IMR-90 (cell line): Measurements from ENCODE around the gene SLC12A6. TPM values are rescaled to one million over a fixed set of nuclear protein-coding genes. Genes with fewer than 3 reads are reported as not detected.

Experiments
- ATAC-seq: fragments of 200-7000 bp; cut with Tn5 transposase; 2 replicates; pipeline ENCODE4 v1.9.1; 2020; ENCODE audit warnings: low read depth, mild to moderate bottlenecking, moderate library complexity
- BruUV-seq: library from RNA; stranded (reverse); fragments of 400-500 nt; replicated peaks from 2 replicates; lab custom pipeline; 2021; lab: Mats Ljungman, UMichigan
- CTCF ChIA-PET: fragments of 300-600 bp; formaldehyde crosslinking; extraction: SDS; loops from one replicate; lab custom pipeline; 2021; ENCODE audit warnings: antibody characterized with exemption; lab: Yijun Ruan, JAX
- POLR2A ChIA-PET: fragments of 300-600 bp; sonication (Branson Sonifier 250); formaldehyde crosslinking; loops from one replicate; lab custom pipeline; 2022; ENCODE audit warnings: antibody characterized with exemption; ENCODE audit not compliant: unreplicated experiment; lab: Charles Lee
- DNase-seq: peaks from one replicate; pipeline ENCODE4 v3.0.0; 2013
- H2AFZ ChIP-seq: replicated peaks from 2 replicates; pipeline ENCODE3; 2013; ENCODE audit warnings: low read length, mild to moderate bottlenecking; ENCODE audit not compliant: poor library complexity
- H2AK5ac ChIP-seq: 2 replicates; pipeline ENCODE4 v1.6.1; 2013; ENCODE audit warnings: low read depth, low read length, inconsistent platforms
- H2AK9ac ChIP-seq: replicated peaks from 2 replicates; pipeline ENCODE3; 2013; ENCODE audit warnings: mild to moderate bottlenecking, low read depth, low read length, moderate library complexity; ENCODE audit not compliant: poor library complexity
- H2BK120ac ChIP-seq: 2 replicates; pipeline ENCODE4 v1.6.1; 2013; ENCODE audit warnings: low read depth, low read length, inconsistent platforms
- H2BK15ac ChIP-seq: 3 replicates; pipeline ENCODE4 v1.6.1; 2013; ENCODE audit warnings: low read depth, low read length, inconsistent platforms
- H2BK20ac ChIP-seq: 2 replicates; pipeline ENCODE4 v1.6.1; 2013; ENCODE audit warnings: low read depth, mild to moderate bottlenecking, inconsistent platforms, low read length, moderate library complexity
- H2BK5ac ChIP-seq: 2 replicates; pipeline ENCODE4 v1.6.1; 2013; ENCODE audit warnings: mild to moderate bottlenecking, low read depth, low read length, inconsistent platforms; ENCODE audit not compliant: poor library complexity, severe bottlenecking
- H3K14ac ChIP-seq: replicated peaks from 2 replicates; pipeline ENCODE4 v1.6.1; 2013; ENCODE audit warnings: low read depth, low read length, inconsistent platforms
- H3K18ac ChIP-seq: 2 replicates; pipeline ENCODE4 v1.6.1; 2013; ENCODE audit warnings: low read depth, low read length, control low read depth
- H3K23ac ChIP-seq: 2 replicates; pipeline ENCODE4 v1.6.1; 2013; ENCODE audit warnings: low read depth, low read length, inconsistent platforms
- H3K27ac ChIP-seq: 2 replicates; pipeline ENCODE4 v1.5.1; 2013; ENCODE audit warnings: mild to moderate bottlenecking, control low read depth, low read length; ENCODE audit not compliant: insufficient read depth
- H3K27me3 ChIP-seq: 2 replicates; pipeline ENCODE4 v1.6.1; 2013; ENCODE audit warnings: low read length; ENCODE audit not compliant: control insufficient read depth, insufficient read depth
- H3K36me3 ChIP-seq: 2 replicates; pipeline ENCODE4 v1.6.1; 2013; ENCODE audit warnings: low read length, mixed read lengths; ENCODE audit not compliant: control insufficient read depth, insufficient read depth
- H3K4ac ChIP-seq: 2 replicates; pipeline ENCODE4 v1.6.1; 2013; ENCODE audit warnings: low read depth, low read length, inconsistent platforms
- H3K4me1 ChIP-seq: 2 replicates; pipeline ENCODE4 v1.6.1; 2013; ENCODE audit warnings: low read length, mixed read lengths; ENCODE audit not compliant: control insufficient read depth, insufficient read depth
- H3K4me2 ChIP-seq: 2 replicates; pipeline ENCODE4 v1.6.1; 2013; ENCODE audit warnings: low read depth, mild to moderate bottlenecking, control low read depth, low read length, moderate library complexity
- H3K4me3 ChIP-seq: 2 replicates; pipeline ENCODE4 v1.5.1; 2013; ENCODE audit warnings: low read depth, mild to moderate bottlenecking, control low read depth, low read length, moderate library complexity; ENCODE audit not compliant: insufficient read depth
- H3K56ac ChIP-seq: 2 replicates; pipeline ENCODE4 v1.6.1; 2013; ENCODE audit warnings: low read length, inconsistent platforms; ENCODE audit not compliant: insufficient read depth; ENCODE audit errors: extremely low read depth
- H3K79me1 ChIP-seq, 2 experiments: 2 replicates each; pipeline ENCODE4 v1.6.1; 2013; ENCODE audit warnings: low read length in 2 of 2, inconsistent platforms in 1 of 2, low read depth in 1 of 2
- H3K9ac ChIP-seq: 2 replicates; pipeline ENCODE4 v1.6.1; 2013; ENCODE audit warnings: low read depth, low read length, control low read depth
- H3K9me1 ChIP-seq: 2 replicates; pipeline ENCODE4 v1.6.1; 2013; ENCODE audit warnings: low read length, inconsistent platforms; ENCODE audit not compliant: insufficient read depth
- H3K9me3 ChIP-seq: 2 replicates; pipeline ENCODE4 v1.6.1; 2013; ENCODE audit warnings: low read length; ENCODE audit not compliant: control insufficient read depth, insufficient read depth
- H4K20me1 ChIP-seq: 2 replicates; pipeline ENCODE4 v1.6.1; 2013; ENCODE audit warnings: low read length, inconsistent platforms; ENCODE audit not compliant: insufficient read depth
- H4K5ac ChIP-seq: 2 replicates; pipeline ENCODE4 v1.6.1; 2013; ENCODE audit warnings: mild to moderate bottlenecking, low read depth, low read length, control low read depth
- H4K8ac ChIP-seq, 2 experiments: 2 replicates each; pipeline ENCODE4 v1.6.1; 2013; ENCODE audit warnings: low read depth in 2 of 2, low read length in 2 of 2, control low read depth in 1 of 2, inconsistent platforms in 1 of 2
- H4K91ac ChIP-seq: 2 replicates; pipeline ENCODE4 v1.6.1; 2013; ENCODE audit warnings: low read depth, low read length, inconsistent platforms; ENCODE audit not compliant: insufficient read depth
- BHLHE40 ChIP-seq: fragments of 150-350 bp; IDR thresholded peaks from 2 replicates; pipeline ENCODE4 v1.6.1; 2016; ENCODE audit warnings: mild to moderate bottlenecking, low read depth, low read length
- CHD1 ChIP-seq: IDR thresholded peaks from 2 replicates; pipeline ENCODE4 v1.6.1; 2012; ENCODE audit warnings: low read depth, low read length, improper control_type of control experiment
- CTCF ChIP-seq: conservative IDR thresholded peaks from 2 replicates; pipeline ENCODE4 v1.5.1; 2012; ENCODE audit warnings: mild to moderate bottlenecking, low read depth, low read length, improper control_type of control experiment
- FOS ChIP-seq: fragments of 150-350 bp; IDR thresholded peaks from 2 replicates; pipeline ENCODE4 v1.6.1; 2016; ENCODE audit warnings: low read depth, low read length
- RAD21 ChIP-seq: IDR thresholded peaks from 2 replicates; pipeline ENCODE4 v1.6.1; 2012; ENCODE audit warnings: low read length, improper control_type of control experiment
- RCOR1 ChIP-seq: IDR thresholded peaks from 2 replicates; pipeline ENCODE4 v1.6.1; 2012; ENCODE audit warnings: mild to moderate bottlenecking, low read length, improper control_type of control experiment; ENCODE audit not compliant: insufficient replicate concordance
- SMC3 ChIP-seq: fragments of 150-350 bp; IDR thresholded peaks from 2 replicates; pipeline ENCODE4 v1.6.1; 2016; ENCODE audit warnings: low read depth, mild to moderate bottlenecking, antibody characterized with exemption, low read length, moderate library complexity
- WGBS, 2 experiments: methylation state at CpG; one replicate each; pipeline versions ENCODE4 v1.1.5 to v1.1.7; 2013; ENCODE audit warnings: missing lambda C conversion rate in 2 of 2; ENCODE audit not compliant: insufficient read length in 1 of 2; ENCODE audit errors: extremely low coverage in 2 of 2; 5-methylcytosine and 5-hydroxymethylcytosine counted together
- dilution Hi-C: fragments of 300-500 bp; cut with HindIII; formaldehyde crosslinking; loops from one replicate; pipeline ENCODE4 v1.14.3; 2018; ENCODE audit warnings: low sequenced_read_pairs; ENCODE audit not compliant: unreplicated experiment
- in situ Hi-C: fragments of 300-500 bp; cut with MboI; formaldehyde crosslinking; loops from 3 replicates; pipeline ENCODE4 v1.14.3; 2019; ENCODE audit warnings: low sequenced_read_pairs, inconsistent platforms, mixed read lengths
- intact Hi-C: fragments of 100-400 bp; cut with micrococcal nuclease; formaldehyde crosslinking; loops from 2 replicates; pipeline ENCODE4 v1.10.0; 2022
- polyA plus RNA-seq, 3 experiments: library from polyadenylated mRNA; depleted of rRNA; stranded (reverse); fragments of >200 nt; gene quantifications; 2 replicates each; pipeline ENCODE4 v1.2.3, GENCODE V29; 2012; ENCODE audit warnings: low replicate concordance in 1 of 3
- total RNA-seq: library from RNA; depleted of rRNA; stranded (reverse); fragments of >200 nt; gene quantifications from 2 replicates; pipeline ENCODE4 v1.2.3, GENCODE V29; 2012

Gene SLC12A6
- total and polyA plus RNA-seq, 2 of the 4 experiments (the other 2 are of a cell fraction) = 7.7 to 10.2 TPM

- Histone ChIP-seq H3K23ac (no peak overlapping the region), H3K9me3 (no peaks in the 10 kb centered on the region), H3K14ac (no peak overlapping the region), H3K4me1 (peaks cover 2% of the 10 kb centered on the region), H4K91ac (no peak overlapping the region), H3K56ac (no peak overlapping the region), H2BK5ac (no peak overlapping the region), H3K27ac (no peak overlapping the region), H2AK9ac (no peak overlapping the region), H3K4ac (no peak overlapping the region), H3K4me3 (no peak overlapping the region), H3K4me2 (no peak overlapping the region), H2AK5ac (no peak overlapping the region), H3K18ac (no peak overlapping the region), H3K27me3 (no peaks in the 10 kb centered on the region), H2BK20ac (no peak overlapping the region), H4K8ac (no peak overlapping the region), H3K9ac (no peak overlapping the region), H4K5ac (no peak overlapping the region), H2BK120ac (no peak overlapping the region), H3K9me1 (peaks cover 9% of the 10 kb centered on the region), H2BK15ac (no peak overlapping the region), H2AFZ (no peak overlapping the region), H3K79me1 (peaks cover 5 to 44% of the 10 kb centered on the region in 2 experiments; a peak in 2 of 4 replicates), H4K20me1 (peaks cover 20% of the 10 kb centered on the region; the same call in 1 of the 2 replicates), H3K36me3 (no peaks in the 10 kb centered on the region)
- DNase-seq (peak; percentile 66), ATAC-seq (no peak)
- intact Hi-C loops (no loop called here), in situ Hi-C loops (no loop called here), dilution Hi-C loops (no loop called here)
- WGBS, 2 experiments = no CpG with 5 or more reads among the region's 4 CpGs
- POLR2A ChIA-PET = no interaction called here
- TF ChIP-seq SMC3 (no peak), BHLHE40 (no peak), CHD1 (no peak), FOS (0 out of 2 replicates have a peak, but pooled peaks have one; percentile 25), CTCF (no peak), RAD21 (no peak), RCOR1 (no peak)
- BruUV-seq = no TSS peak
- CTCF ChIA-PET = no interaction called here
Measured at GRCh38 chr15:34206011-34206410, 131.6 kb downstream of the SLC12A6 start.
